ENCODE data around the gene ZDHHC5.
"Not testable (repeated sequence)": the region's sequence is repeated elsewhere in the genome, so short reads cannot be mapped to it uniquely, and the experiment has no call there.

Gene ZDHHC5

DNA sequence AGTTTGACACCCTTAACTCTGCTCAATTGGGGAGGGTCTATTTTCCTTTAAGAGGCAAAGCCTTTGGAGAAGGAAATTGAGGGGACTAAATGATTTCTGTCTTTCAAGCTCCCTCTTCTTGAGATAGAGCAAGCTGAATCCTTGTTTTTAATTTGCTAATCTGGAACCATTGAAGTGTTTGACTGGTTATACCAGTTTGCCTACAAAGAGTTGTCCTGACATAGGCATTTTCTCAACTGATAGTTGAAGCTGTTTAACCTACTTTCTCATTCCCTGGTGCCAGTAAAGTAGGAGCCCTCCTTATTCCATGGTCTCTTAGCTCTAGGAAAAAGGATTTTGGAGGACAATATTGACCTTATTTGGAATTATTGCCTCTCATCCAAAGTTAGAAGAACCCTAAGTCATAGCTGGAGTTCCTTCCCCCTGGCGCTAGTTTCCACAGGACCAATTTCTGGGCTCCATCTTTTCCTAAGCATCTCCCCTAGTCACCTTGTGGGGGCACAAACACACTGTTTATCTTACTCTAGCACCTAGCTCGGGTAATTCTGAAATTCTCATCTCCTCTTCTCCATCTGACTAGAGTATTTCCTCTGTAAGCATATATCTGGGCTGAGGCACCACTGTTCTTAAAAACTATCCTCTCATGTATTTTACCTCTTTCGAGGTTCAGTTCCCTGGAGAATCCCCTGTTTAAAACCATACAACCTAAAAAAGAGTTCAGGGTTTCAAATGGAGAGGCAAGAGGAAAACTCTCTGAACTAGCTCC, 7.4 kb downstream of the ZDHHC5 start:
- DNase-seq (ENCODE audit: low spot score), result no peak
- in situ Hi-C loops (cut with MboI; ENCODE audit: low pct_unique_long_range_greater_than_20kb, low sequenced_read_pairs, unreplicated experiment), result no loop called here

DNA sequence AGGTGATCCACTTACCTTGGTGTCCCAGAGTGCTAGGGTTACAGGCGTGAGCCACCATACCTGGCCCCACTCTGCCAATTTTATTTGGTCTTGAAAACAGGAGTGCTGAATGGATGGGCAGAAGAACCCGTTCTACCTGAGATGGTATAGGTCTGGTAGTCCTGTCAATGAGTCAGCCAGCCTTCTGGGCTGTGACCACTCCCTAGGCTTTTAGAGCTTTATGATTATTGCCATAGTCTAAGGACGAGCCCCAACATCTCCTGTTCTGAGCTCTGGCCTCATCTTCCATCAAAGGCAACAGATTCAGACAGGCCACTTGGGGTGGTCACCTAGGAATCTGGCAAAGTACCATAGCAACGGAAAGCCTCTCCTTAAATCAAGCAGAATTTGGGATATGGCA, 11.5 kb downstream of the ZDHHC5 start:
- TF ChIP-seq, protein P1, sequence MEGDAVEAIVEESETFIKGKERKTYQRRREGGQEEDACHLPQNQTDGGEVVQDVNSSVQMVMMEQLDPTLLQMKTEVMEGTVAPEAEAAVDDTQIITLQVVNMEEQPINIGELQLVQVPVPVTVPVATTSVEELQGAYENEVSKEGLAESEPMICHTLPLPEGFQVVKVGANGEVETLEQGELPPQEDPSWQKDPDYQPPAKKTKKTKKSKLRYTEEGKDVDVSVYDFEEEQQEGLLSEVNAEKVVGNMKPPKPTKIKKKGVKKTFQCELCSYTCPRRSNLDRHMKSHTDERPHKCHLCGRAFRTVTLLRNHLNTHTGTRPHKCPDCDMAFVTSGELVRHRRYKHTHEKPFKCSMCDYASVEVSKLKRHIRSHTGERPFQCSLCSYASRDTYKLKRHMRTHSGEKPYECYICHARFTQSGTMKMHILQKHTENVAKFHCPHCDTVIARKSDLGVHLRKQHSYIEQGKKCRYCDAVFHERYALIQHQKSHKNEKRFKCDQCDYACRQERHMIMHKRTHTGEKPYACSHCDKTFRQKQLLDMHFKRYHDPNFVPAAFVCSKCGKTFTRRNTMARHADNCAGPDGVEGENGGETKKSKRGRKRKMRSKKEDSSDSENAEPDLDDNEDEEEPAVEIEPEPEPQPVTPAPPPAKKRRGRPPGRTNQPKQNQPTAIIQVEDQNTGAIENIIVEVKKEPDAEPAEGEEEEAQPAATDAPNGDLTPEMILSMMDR (IDR thresholded peaks at IDR 0.05; ENCODE audit: extremely low read depth, insufficient read depth, missing control alignments), result no peak
- DNase-seq (ENCODE audit: low spot score), result no peak
- in situ Hi-C loops (cut with MboI; ENCODE audit: low pct_unique_long_range_greater_than_20kb, low sequenced_read_pairs, unreplicated experiment), result no loop called here

More for the DNA sequence above, 7.4 kb downstream of the ZDHHC5 start:
- TF ChIP-seq, protein P1 (IDR thresholded peaks at IDR 0.05; ENCODE audit: extremely low read depth, insufficient read depth, missing control alignments), result peak; percentile 18

DNA sequence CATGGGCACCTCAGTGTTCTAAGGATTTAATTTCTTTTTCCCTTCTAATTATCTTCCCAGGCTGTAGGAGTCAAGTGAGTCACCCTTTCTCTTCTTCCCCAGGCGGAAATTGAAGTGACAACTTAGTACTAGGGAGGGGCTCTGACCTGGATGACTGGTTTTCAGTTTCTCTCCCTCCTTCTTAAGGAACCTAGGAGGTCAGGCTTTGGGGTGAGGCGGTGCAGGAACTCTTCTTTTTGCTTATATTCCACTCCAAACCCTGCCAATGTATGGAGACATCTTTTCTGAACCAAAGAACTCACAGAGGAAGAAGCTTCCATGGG, 12.6 kb downstream of the ZDHHC5 start:
- DNase-seq (ENCODE audit: low spot score), result no peak
- in situ Hi-C loops (cut with MboI; ENCODE audit: low pct_unique_long_range_greater_than_20kb, low sequenced_read_pairs, unreplicated experiment), result no loop called here
- TF ChIP-seq, protein P1 (IDR thresholded peaks at IDR 0.05; ENCODE audit: extremely low read depth, insufficient read depth, missing control alignments), result no peak

DNA sequence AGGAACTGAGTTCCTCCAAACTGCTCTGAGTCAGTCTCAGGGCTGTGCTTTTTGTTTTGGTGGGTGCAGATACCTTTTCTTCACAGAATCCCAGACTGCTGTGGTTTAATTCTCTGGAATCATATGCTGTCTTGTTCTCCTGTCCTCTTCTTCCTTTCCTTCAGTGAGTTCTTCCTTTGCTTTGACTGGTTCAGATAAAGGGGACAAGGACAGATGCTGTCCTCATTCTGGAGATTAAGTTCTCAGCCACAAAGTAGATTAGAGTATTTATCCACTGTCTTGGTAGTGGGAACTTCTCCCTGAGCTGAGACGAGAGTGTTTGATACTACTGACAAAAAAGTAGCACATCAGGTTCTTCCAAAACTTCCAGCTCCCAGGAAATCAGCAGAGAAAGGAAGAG, 13.3 kb downstream of the ZDHHC5 start:
- TF ChIP-seq, protein P1 (IDR thresholded peaks at IDR 0.05; ENCODE audit: extremely low read depth, insufficient read depth, missing control alignments), result no peak
- in situ Hi-C loops (cut with MboI; ENCODE audit: low pct_unique_long_range_greater_than_20kb, low sequenced_read_pairs, unreplicated experiment), result no loop called here
- no peak for DNase-seq (ENCODE audit: low spot score)

DNA sequence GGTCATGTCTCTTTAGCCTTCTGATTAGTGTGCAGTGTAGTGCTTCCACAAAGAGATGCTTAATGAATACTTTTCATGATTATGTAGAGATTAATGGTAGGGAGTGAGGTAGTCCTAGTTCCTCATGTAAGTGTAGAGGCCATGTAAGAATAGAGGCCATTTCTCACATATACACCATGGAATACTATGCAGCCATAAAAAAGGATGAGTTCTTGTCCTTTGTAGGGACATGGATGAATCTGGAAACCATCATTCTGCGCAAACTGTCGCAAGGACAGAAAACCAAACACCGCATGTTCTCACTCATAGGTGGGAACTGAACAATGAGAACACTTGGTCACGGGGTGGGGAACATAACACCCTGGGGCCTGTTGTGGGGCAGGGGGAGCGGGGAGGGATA, 22.6 kb downstream of the ZDHHC5 start:
- DNase-seq (ENCODE audit: low spot score); in situ Hi-C loops (cut with MboI; ENCODE audit: low pct_unique_long_range_greater_than_20kb, low sequenced_read_pairs, unreplicated experiment): not testable (repeated sequence)

DNA sequence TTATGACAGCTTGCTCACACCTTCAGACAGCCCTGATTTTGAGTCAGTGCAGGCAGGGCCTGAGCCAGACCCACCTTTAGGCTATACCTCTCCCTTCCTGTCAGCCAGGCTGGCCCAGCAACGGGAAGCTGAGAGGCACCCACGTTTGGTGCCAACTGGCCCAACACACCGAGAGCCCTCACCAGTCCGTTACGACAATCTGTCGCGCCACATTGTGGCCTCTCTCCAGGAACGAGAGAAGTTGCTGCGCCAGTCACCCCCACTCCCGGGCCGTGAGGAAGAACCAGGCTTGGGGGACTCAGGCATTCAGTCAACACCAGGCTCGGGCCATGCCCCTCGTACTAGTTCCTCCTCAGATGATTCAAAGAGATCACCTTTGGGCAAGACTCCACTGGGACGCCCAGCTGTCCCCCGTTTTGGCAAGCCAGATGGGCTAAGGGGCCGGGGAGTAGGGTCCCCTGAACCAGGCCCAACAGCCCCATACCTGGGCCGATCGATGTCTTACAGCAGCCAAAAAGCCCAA, 31.0 kb downstream of the ZDHHC5 start:
- in situ Hi-C loops (cut with MboI; ENCODE audit: low pct_unique_long_range_greater_than_20kb, low sequenced_read_pairs, unreplicated experiment), result no loop called here
- DNase-seq (ENCODE audit: low spot score), result no peak
- TF ChIP-seq, protein P1 (IDR thresholded peaks at IDR 0.05; ENCODE audit: extremely low read depth, insufficient read depth, missing control alignments), result no peak

DNA sequence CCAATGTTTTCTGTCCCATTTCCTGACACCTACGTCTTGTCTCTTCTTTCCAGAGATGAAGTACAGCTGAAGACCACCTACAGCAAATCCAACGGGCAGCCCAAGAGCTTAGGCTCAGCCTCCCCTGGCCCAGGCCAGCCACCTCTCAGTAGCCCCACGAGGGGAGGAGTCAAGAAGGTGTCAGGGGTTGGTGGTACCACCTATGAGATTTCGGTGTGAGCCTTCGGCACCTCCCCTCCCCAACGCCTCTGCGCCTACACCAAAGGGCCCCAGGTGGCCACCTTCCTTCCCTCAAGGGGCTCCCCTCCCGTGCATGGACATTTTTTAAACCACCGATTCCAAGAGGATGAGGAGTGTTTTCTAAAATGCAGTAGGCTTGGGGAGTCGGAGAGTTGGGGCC, 31.9 kb downstream of the ZDHHC5 start:
- in situ Hi-C loops (cut with MboI; ENCODE audit: low pct_unique_long_range_greater_than_20kb, low sequenced_read_pairs, unreplicated experiment), result no loop called here
- TF ChIP-seq, protein P1 (IDR thresholded peaks at IDR 0.05; ENCODE audit: extremely low read depth, insufficient read depth, missing control alignments), result no peak
- no peak for DNase-seq (ENCODE audit: low spot score)

Data from GM13977 (cell line).